Fibroblast of pulmonary artery (primary cell): ENCODE data around the gene PAX8.

Experiments
- DNase-seq: peaks from one replicate; pipeline ENCODE4 v3.0.0-alpha.2; 2010; ENCODE audit warnings: low read depth
- H3K4me3 ChIP-seq: replicated peaks from 2 replicates; pipeline ENCODE4 v1.5.1; 2011; ENCODE audit warnings: low read depth, mild to moderate bottlenecking, control low read depth, low read length, moderate library complexity
- TF ChIP-seq, protein P1 (sequence below): IDR thresholded peaks from 2 replicates; pipeline ENCODE4 v1.5.1; 2011; ENCODE audit warnings: mild to moderate bottlenecking, control low read depth, low read length, inconsistent platforms; ENCODE audit errors: missing control alignments

Gene PAX8

DNA sequence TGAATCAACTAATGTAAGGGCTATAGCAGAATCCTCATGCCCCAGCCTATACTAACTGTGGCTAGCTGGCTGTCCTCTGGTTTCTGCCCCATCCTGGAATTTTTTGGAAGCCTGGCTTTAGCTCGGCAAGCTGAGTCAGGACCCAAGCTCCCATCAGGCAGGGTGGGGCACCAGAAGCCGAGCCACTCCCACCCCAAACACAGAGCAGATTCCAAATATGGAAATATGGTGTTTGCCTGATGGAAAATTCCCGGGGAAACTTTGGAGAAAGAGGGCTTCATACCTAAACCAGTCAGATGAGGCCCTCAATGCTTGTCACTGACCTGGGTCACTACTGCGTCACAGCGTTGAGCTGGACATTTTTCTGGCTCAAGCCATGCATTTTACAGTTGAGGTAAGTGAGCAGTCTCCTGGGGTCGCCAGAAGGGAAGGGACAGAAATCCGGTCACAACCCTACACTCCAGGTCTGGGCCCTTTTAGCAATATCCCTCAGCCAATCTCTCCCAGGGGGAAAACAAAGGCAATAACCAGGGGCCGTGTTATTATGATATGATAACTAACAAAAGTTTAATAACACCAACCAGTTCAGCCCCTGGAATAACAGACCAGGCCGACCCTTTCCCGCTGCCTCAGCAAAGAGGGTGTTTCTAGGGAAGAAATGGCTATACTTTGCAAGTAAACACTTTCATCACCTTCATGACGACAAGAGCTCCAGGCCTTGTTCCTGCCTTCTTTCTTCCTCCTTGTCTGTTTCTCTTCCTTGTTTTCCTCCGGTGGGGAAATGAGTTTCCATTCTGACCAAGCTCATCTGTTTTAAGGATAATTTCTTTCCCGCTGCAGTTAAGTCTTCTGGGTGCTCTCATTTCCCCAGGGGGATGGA, 67.3 kb downstream of the PAX8 start:
- no peak overlapping the region for H3K4me3 ChIP-seq
- peak; percentile 26 for DNase-seq
- TF ChIP-seq, protein P1, sequence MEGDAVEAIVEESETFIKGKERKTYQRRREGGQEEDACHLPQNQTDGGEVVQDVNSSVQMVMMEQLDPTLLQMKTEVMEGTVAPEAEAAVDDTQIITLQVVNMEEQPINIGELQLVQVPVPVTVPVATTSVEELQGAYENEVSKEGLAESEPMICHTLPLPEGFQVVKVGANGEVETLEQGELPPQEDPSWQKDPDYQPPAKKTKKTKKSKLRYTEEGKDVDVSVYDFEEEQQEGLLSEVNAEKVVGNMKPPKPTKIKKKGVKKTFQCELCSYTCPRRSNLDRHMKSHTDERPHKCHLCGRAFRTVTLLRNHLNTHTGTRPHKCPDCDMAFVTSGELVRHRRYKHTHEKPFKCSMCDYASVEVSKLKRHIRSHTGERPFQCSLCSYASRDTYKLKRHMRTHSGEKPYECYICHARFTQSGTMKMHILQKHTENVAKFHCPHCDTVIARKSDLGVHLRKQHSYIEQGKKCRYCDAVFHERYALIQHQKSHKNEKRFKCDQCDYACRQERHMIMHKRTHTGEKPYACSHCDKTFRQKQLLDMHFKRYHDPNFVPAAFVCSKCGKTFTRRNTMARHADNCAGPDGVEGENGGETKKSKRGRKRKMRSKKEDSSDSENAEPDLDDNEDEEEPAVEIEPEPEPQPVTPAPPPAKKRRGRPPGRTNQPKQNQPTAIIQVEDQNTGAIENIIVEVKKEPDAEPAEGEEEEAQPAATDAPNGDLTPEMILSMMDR: no peak

DNA sequence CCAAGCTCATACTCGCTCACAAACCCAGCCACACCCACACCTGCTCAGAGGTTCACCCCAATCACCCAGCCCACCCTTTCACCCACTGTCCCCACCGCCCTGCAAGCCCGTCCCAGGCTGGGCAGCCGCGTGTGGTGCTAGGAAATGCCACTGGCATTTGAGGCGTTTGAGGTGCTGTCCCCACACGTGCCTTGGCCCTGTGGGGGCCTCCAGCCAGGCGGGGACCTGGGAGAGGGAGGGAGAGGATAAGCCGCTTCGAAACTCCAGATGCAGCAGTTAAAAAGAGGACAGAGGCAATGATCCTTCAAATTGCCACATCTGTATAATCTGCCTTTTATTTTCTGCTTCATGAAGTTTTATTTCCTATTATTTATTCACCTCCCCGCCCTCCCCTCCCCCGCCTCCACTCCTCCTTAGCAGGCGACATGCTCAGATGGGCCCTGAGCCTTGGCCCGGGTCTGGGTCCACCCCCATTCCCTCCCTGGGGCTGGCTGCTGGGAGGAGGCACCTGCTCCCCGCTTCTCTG, 69.0 kb downstream of the PAX8 start:
- no peak overlapping the region for H3K4me3 ChIP-seq
- no peak for DNase-seq
- TF ChIP-seq, protein P1: no peak

GRCh38 chr2:113209011-113209645, 69.6 kb downstream of the PAX8 start:
- TF ChIP-seq, protein P1: no peak
- DNase-seq: no peak
- H3K4me3 ChIP-seq: no peak overlapping the region

DNA sequence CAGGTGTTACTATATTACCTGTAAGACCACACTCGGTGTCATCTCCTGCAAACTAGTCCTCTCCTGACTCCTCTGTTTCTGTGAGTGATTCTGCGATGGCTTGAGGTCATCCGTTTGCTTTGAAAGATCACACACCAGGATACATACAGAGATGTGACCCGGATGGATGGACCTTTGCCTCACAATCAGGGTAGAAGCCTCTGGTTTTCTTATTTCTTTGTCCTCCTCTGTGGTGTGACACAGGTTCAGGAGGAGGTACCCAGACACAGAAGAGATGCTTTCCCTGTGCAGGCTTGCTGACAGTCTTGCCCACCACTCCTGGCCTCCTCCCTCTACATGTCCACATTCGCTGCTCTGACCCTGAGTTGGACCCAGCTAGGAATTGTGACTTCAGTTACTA, 70.3 kb downstream of the PAX8 start:
- H3K4me3 ChIP-seq: no peak overlapping the region
- TF ChIP-seq, protein P1: no peak
- no peak for DNase-seq

GRCh38 chr2:113207021-113207420, 71.7 kb downstream of the PAX8 start:
- DNase-seq: no peak
- TF ChIP-seq, protein P1: no peak
- no peak overlapping the region for H3K4me3 ChIP-seq

GRCh38 chr2:113206251-113206650, 72.5 kb downstream of the PAX8 start:
- DNase-seq: no peak
- TF ChIP-seq, protein P1: no peak
- no peak overlapping the region for H3K4me3 ChIP-seq
